ENCODE results near the gene PRDM15. TPM values are rescaled to one million over a fixed set of nuclear protein-coding genes. Genes with fewer than 3 reads are reported as not detected.

PRDM15 gene
- total RNA-seq, 1 experiment from 2014 or later, result 9.8 TPM

DNA sequence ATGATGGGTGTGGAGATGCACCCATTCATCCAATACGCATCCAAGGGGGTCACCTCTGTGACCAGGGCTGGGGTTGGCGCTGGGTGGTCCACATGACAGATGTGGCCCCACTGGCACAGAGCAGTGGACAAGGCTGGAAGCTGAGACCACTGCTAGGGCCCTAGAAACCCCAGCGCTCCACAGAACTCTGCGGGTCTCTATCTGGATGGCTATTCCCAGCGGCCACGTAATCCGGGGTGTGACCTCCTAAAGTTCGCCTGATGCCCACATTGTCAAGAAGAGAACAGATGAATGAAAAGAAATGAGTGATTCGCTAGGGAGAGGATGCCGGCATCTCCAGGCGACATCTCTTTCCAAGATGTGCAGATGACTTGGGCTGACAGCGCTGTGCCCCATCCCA is 55.2 kb downstream of the PRDM15 start:
- Histone ChIP-seq H3K79me2 (ENCODE audit: insufficient read depth, low read length) (no peaks in the 10 kb centered on the region), H3K9me3 (ENCODE audit: control insufficient read depth in 1 of 2, insufficient read depth in 1 of 2, low read depth in 1 of 2, low read length in 2 of 2) (no peaks in the 10 kb centered on the region), H4K20me1 (ENCODE audit: insufficient read depth) (no peaks in the 10 kb centered on the region), H3K4me2 (ENCODE audit: low read length) (no peak overlapping the region), H3K9me2 (ENCODE audit: insufficient read depth) (no peaks in the 10 kb centered on the region), H3K27ac (ENCODE audit: low read depth, low read length) (no peak overlapping the region), H3K36me3 (ENCODE audit: control insufficient read depth in 1 of 2, insufficient read depth in 2 of 2, low read length in 2 of 2) (peaks cover 0 to 3% of the 10 kb centered on the region in 2 experiments; a peak in 1 of 4 replicates), H3K4me3 (replicated peaks in 1 of 2; ENCODE audit: low read depth in 1 of 2, low read length in 2 of 2) (no peak overlapping the region), H3K4me1 (ENCODE audit: control insufficient read depth in 1 of 2, insufficient read depth in 2 of 2, low read length in 2 of 2) (no peaks in the 10 kb centered on the region), H3K27me3 (ENCODE audit: insufficient read depth, low read length) (no peaks in the 10 kb centered on the region), H2AFZ (ENCODE audit: low read depth, low read length, poor library complexity, severe bottlenecking) (no peak overlapping the region), H3K9ac (ENCODE audit: low read length) (no peak overlapping the region)
- POLR2A ChIA-PET, result no interaction called here
- no peak for TF ChIP-seq JUND (IDR thresholded peaks at IDR 0.05)
- no peak for TF ChIP-seq TCF7L2 (IDR thresholded peaks at IDR 0.05; ENCODE audit: borderline replicate concordance, extremely low read depth, insufficient read depth, insufficient read length)
- TF ChIP-seq CEBPB (IDR thresholded peaks at IDR 0.05; ENCODE audit: low read depth), result no peak
- TF ChIP-seq SP1 (IDR thresholded peaks at IDR 0.05; ENCODE audit: low read depth), result no peak
- no peak for TF ChIP-seq POLR2AphosphoS5 (IDR thresholded peaks at IDR 0.05; ENCODE audit: low read depth, low read length)
- no peak for TF ChIP-seq POLR2A (IDR thresholded peaks at IDR 0.05; ENCODE audit: borderline replicate concordance, extremely low read depth, insufficient read depth, insufficient read length)
- no peak for TF ChIP-seq SIN3A (IDR thresholded peaks at IDR 0.05; ENCODE audit: low read depth)
- no peak for TF ChIP-seq YY1 (IDR thresholded peaks at IDR 0.05; ENCODE audit: extremely low read depth, insufficient replicate concordance, low read depth, low read length)
- TF ChIP-seq EZH2 (IDR thresholded peaks at IDR 0.05), result no peak
- no peak for TF ChIP-seq FOSL1 (IDR thresholded peaks at IDR 0.05; ENCODE audit: low read depth)
- no peak for TF ChIP-seq SRF (IDR thresholded peaks at IDR 0.05; ENCODE audit: low read depth)
- no peak for TF ChIP-seq ZFX (IDR thresholded peaks at IDR 0.05)
- TF ChIP-seq, protein P1, sequence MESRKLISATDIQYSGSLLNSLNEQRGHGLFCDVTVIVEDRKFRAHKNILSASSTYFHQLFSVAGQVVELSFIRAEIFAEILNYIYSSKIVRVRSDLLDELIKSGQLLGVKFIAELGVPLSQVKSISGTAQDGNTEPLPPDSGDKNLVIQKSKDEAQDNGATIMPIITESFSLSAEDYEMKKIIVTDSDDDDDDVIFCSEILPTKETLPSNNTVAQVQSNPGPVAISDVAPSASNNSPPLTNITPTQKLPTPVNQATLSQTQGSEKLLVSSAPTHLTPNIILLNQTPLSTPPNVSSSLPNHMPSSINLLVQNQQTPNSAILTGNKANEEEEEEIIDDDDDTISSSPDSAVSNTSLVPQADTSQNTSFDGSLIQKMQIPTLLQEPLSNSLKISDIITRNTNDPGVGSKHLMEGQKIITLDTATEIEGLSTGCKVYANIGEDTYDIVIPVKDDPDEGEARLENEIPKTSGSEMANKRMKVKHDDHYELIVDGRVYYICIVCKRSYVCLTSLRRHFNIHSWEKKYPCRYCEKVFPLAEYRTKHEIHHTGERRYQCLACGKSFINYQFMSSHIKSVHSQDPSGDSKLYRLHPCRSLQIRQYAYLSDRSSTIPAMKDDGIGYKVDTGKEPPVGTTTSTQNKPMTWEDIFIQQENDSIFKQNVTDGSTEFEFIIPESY (IDR thresholded peaks at IDR 0.05; ENCODE audit: extremely low read depth, insufficient replicate concordance, low read length), result no peak
- TF ChIP-seq RAD21 (IDR thresholded peaks at IDR 0.05; ENCODE audit: low read depth), result no peak
- TF ChIP-seq, protein P2, sequence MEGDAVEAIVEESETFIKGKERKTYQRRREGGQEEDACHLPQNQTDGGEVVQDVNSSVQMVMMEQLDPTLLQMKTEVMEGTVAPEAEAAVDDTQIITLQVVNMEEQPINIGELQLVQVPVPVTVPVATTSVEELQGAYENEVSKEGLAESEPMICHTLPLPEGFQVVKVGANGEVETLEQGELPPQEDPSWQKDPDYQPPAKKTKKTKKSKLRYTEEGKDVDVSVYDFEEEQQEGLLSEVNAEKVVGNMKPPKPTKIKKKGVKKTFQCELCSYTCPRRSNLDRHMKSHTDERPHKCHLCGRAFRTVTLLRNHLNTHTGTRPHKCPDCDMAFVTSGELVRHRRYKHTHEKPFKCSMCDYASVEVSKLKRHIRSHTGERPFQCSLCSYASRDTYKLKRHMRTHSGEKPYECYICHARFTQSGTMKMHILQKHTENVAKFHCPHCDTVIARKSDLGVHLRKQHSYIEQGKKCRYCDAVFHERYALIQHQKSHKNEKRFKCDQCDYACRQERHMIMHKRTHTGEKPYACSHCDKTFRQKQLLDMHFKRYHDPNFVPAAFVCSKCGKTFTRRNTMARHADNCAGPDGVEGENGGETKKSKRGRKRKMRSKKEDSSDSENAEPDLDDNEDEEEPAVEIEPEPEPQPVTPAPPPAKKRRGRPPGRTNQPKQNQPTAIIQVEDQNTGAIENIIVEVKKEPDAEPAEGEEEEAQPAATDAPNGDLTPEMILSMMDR (IDR thresholded peaks at IDR 0.05 in 2 of 3, conservative IDR thresholded peaks at IDR 0.05 in 1 of 3; ENCODE audit: borderline replicate concordance in 1 of 3, insufficient read depth in 1 of 3, low read depth in 2 of 3, low read length in 2 of 3), result no peak
- TF ChIP-seq, protein P3, sequence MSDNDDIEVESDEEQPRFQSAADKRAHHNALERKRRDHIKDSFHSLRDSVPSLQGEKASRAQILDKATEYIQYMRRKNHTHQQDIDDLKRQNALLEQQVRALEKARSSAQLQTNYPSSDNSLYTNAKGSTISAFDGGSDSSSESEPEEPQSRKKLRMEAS (IDR thresholded peaks at IDR 0.05), result no peak
- TF ChIP-seq EGR1 (IDR thresholded peaks at IDR 0.05; ENCODE audit: low read depth), result no peak
- TF ChIP-seq CBX3 (IDR thresholded peaks at IDR 0.05; ENCODE audit: low read depth), result no peak
- intact Hi-C loops (cut with micrococcal nuclease), result no loop called here
- DNase-seq (ENCODE audit: low read depth, low spot score) (no peak), ATAC-seq (no peak)
- BruUV-seq (replicated peaks), result no TSS peak
- RAD21 ChIA-PET (ENCODE audit: low non-redundant PET in 1 of 2, low total read pairs in 2 of 2, uncharacterized antibody in 2 of 2, unreplicated experiment in 2 of 2), result no interaction called here
- CTCF ChIA-PET, result no interaction called here
